HepG2 (cell line): ENCODE results near the gene SYNJ2. TPM values are rescaled to one million over a fixed set of nuclear protein-coding genes. Genes with fewer than 3 reads are reported as not detected.

Experiments used
- ATM ChIP-seq: fragments of 450-650 bp; IDR thresholded peaks from 2 replicates; pipeline ENCODE4 v1.7.1; 2017; ENCODE audit warnings: mild to moderate bottlenecking, borderline replicate concordance
- CAMTA2 ChIP-seq: sonication (generic); formaldehyde crosslinking; IDR thresholded peaks from 2 replicates; pipeline ENCODE4 v1.4.0; 2020; ENCODE audit warnings: mild to moderate bottlenecking, missing genetic modification reagents, borderline replicate concordance
- GZF1 ChIP-seq: sonication (generic); formaldehyde crosslinking; IDR thresholded peaks from 2 replicates; pipeline ENCODE4 v1.5.1; 2020; ENCODE audit warnings: mild to moderate bottlenecking, missing genetic modification reagents
- KLF9 ChIP-seq: IDR thresholded peaks from 2 replicates; pipeline ENCODE4 v1.6.1; 2016; ENCODE audit warnings: low read depth
- MAF1 ChIP-seq: sonication (generic); formaldehyde crosslinking; IDR thresholded peaks from 2 replicates; pipeline ENCODE4 v1.5.0; 2020; ENCODE audit warnings: missing genetic modification reagents, borderline replicate concordance
- NCOA5 ChIP-seq: sonication (generic); formaldehyde crosslinking; IDR thresholded peaks from 2 replicates; pipeline ENCODE4 v1.4.0; 2020; ENCODE audit warnings: missing genetic modification reagents
- NFRKB ChIP-seq: fragments of 450-650 bp; IDR thresholded peaks from 2 replicates; pipeline ENCODE4 v1.6.1; 2017
- NPAS2 ChIP-seq: sonication (generic); formaldehyde crosslinking; IDR thresholded peaks from 2 replicates; pipeline ENCODE4 v1.8.0; 2022; ENCODE audit warnings: mild to moderate bottlenecking, missing genetic modification reagents, borderline replicate concordance
- RBM22 ChIP-seq: fragments of 200-400 bp; formaldehyde crosslinking; optimal IDR thresholded peaks from 2 replicates; pipeline ENCODE3; 2017; ENCODE audit warnings: mild to moderate bottlenecking, low read length, moderate library complexity
- SOX13 ChIP-seq, 3 experiments: fragments of 450-650 bp in 1 of 3; sonication (generic) in 1 of 3; formaldehyde crosslinking in 1 of 3; IDR thresholded peaks in 2 of 3; conservative IDR thresholded peaks in 1 of 3; 2 replicates each; pipeline versions ENCODE4 v1.5.0 to v1.6.1; 2016 to 2020; ENCODE audit warnings: antibody characterized with exemption in 1 of 3, mild to moderate bottlenecking in 1 of 3, missing compliant biosample characterization in 1 of 3, missing genetic modification reagents in 1 of 3, moderate library complexity in 1 of 3
- ZNF10 ChIP-seq: sonication (generic); formaldehyde crosslinking; IDR thresholded peaks from 2 replicates; pipeline ENCODE4 v1.4.0; 2020; ENCODE audit warnings: mild to moderate bottlenecking, low read depth, missing genetic modification reagents, borderline replicate concordance
- ZNF205 ChIP-seq: IDR thresholded peaks from 2 replicates; pipeline ENCODE4 v1.6.1; 2018; ENCODE audit warnings: missing biosample characterization, missing genetic modification reagents
- ZNF263 ChIP-seq: sonication (generic); formaldehyde crosslinking; IDR thresholded peaks from 2 replicates; pipeline ENCODE4 v1.4.0; 2020; ENCODE audit warnings: missing genetic modification reagents
- ZNF367 ChIP-seq: sonication (generic); formaldehyde crosslinking; IDR thresholded peaks from 2 replicates; pipeline ENCODE4 v1.4.0; 2020; ENCODE audit warnings: missing genetic modification reagents, borderline replicate concordance
- ZNF557 ChIP-seq: sonication (generic); formaldehyde crosslinking; IDR thresholded peaks from 2 replicates; pipeline ENCODE4 v1.4.0; 2020; ENCODE audit warnings: missing genetic modification reagents
- ZNF607 ChIP-seq: sonication (generic); formaldehyde crosslinking; IDR thresholded peaks from 2 replicates; pipeline ENCODE4 v1.5.1; 2020; ENCODE audit warnings: missing genetic modification reagents, mild to moderate bottlenecking, borderline replicate concordance
- polyA plus RNA-seq, 8 experiments: library from polyadenylated mRNA; depleted of rRNA in 3 of 8; stranded (reverse) in 7 of 8; unstranded in 1 of 8; fragments of >200 nt; fragmentation: Illumina TruSeq in 4 of 8; extraction: Trizol in 4 of 8; gene quantifications; 2 replicates each; pipeline versions ENCODE4 v1.2.1 to v1.2.3, GENCODE V29; 2011 to 2016; ENCODE audit warnings: low read depth in 4 of 8, missing spikeins in 1 of 8, mixed read lengths in 1 of 8; ENCODE audit not compliant: insufficient read depth in 1 of 8
- total RNA-seq, 5 experiments: library from RNA; depleted of rRNA; stranded (reverse); fragments of >200 nt; fragmentation: Illumina TruSeq; extraction: Trizol; gene quantifications; 2 replicates each; pipeline ENCODE4 v1.2.3, GENCODE V29; 2016; ENCODE audit warnings: low read depth in 1 of 5
- TF ChIP-seq, protein P1 (sequence below): sonication (generic); formaldehyde crosslinking; IDR thresholded peaks from 2 replicates; pipeline ENCODE4 v1.4.0; 2020; ENCODE audit warnings: missing genetic modification reagents, borderline replicate concordance
- TF ChIP-seq, protein P2 (sequence below): sonication (generic); formaldehyde crosslinking; IDR thresholded peaks from 2 replicates; pipeline ENCODE4 v1.8.1; 2022; ENCODE audit warnings: mild to moderate bottlenecking, missing genetic modification reagents
- TF ChIP-seq, protein P3 (sequence below): sonication (generic); formaldehyde crosslinking; IDR thresholded peaks from 2 replicates; pipeline ENCODE4 v1.4.0; 2020; ENCODE audit warnings: low read depth, missing genetic modification reagents

The SYNJ2 gene
- total and polyA plus RNA-seq, 2 of the 13 experiments (the other 11 are each of a cell fraction or from before 2014, with no cell fraction given), result 39.1 to 57.6 TPM

DNA sequence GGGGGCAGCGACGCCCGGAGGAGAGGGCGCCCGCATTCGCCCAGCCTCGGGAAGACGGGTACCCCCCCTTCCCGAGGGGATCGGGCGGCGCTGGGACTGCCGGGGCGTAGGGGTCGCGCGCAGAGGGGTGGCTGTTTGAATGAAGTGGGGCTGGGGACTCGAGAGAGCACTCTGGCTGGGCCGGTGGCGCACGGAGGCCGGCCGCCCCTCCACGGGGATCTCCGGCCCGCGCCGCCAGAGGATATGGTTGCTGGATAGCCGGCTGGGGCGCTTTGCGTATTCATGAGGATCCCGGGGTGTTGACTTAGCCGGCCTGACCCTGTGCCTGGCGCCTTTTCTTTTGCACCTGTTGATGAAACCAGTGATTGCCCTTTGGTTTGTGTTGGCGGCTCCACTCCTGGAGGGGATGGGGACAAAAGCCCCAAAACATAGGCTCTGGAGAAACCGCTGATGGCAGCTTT lies 469 bp downstream of the SYNJ2 start (continued):
- TF ChIP-seq, protein P1, sequence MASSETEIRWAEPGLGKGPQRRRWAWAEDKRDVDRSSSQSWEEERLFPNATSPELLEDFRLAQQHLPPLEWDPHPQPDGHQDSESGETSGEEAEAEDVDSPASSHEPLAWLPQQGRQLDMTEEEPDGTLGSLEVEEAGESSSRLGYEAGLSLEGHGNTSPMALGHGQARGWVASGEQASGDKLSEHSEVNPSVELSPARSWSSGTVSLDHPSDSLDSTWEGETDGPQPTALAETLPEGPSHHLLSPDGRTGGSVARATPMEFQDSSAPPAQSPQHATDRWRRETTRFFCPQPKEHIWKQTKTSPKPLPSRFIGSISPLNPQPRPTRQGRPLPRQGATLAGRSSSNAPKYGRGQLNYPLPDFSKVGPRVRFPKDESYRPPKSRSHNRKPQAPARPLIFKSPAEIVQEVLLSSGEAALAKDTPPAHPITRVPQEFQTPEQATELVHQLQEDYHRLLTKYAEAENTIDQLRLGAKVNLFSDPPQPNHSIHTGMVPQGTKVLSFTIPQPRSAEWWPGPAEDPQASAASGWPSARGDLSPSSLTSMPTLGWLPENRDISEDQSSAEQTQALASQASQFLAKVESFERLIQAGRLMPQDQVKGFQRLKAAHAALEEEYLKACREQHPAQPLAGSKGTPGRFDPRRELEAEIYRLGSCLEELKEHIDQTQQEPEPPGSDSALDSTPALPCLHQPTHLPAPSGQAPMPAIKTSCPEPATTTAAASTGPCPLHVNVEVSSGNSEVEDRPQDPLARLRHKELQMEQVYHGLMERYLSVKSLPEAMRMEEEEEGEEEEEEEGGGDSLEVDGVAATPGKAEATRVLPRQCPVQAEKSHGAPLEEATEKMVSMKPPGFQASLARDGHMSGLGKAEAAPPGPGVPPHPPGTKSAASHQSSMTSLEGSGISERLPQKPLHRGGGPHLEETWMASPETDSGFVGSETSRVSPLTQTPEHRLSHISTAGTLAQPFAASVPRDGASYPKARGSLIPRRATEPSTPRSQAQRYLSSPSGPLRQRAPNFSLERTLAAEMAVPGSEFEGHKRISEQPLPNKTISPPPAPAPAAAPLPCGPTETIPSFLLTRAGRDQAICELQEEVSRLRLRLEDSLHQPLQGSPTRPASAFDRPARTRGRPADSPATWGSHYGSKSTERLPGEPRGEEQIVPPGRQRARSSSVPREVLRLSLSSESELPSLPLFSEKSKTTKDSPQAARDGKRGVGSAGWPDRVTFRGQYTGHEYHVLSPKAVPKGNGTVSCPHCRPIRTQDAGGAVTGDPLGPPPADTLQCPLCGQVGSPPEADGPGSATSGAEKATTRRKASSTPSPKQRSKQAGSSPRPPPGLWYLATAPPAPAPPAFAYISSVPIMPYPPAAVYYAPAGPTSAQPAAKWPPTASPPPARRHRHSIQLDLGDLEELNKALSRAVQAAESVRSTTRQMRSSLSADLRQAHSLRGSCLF (CRISPR knock-in tag), result no peak
- TF ChIP-seq NFRKB, result no peak
- no peak for TF ChIP-seq SOX13 (IDR thresholded peaks at IDR 0.05)
- no peak for TF ChIP-seq SOX13 (CRISPR knock-in tag; conservative IDR thresholded peaks at IDR 0.05 in 1 of 2, IDR thresholded peaks at IDR 0.05 in 1 of 2)
- TF ChIP-seq, protein P2, sequence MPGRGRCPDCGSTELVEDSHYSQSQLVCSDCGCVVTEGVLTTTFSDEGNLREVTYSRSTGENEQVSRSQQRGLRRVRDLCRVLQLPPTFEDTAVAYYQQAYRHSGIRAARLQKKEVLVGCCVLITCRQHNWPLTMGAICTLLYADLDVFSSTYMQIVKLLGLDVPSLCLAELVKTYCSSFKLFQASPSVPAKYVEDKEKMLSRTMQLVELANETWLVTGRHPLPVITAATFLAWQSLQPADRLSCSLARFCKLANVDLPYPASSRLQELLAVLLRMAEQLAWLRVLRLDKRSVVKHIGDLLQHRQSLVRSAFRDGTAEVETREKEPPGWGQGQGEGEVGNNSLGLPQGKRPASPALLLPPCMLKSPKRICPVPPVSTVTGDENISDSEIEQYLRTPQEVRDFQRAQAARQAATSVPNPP, result no peak
- no peak for TF ChIP-seq NPAS2 (CRISPR knock-in tag)
- TF ChIP-seq ZNF557 (CRISPR knock-in tag), result no peak
- no peak for TF ChIP-seq ATM
- TF ChIP-seq GZF1, result no peak; the same call in 1 of the 2 replicates
- TF ChIP-seq ZNF263 (CRISPR knock-in tag), result no peak
- TF ChIP-seq ZNF205 (CRISPR knock-in tag), result no peak
- TF ChIP-seq RBM22, result no peak
- TF ChIP-seq CAMTA2 (CRISPR knock-in tag), result no peak
- TF ChIP-seq, protein P3, sequence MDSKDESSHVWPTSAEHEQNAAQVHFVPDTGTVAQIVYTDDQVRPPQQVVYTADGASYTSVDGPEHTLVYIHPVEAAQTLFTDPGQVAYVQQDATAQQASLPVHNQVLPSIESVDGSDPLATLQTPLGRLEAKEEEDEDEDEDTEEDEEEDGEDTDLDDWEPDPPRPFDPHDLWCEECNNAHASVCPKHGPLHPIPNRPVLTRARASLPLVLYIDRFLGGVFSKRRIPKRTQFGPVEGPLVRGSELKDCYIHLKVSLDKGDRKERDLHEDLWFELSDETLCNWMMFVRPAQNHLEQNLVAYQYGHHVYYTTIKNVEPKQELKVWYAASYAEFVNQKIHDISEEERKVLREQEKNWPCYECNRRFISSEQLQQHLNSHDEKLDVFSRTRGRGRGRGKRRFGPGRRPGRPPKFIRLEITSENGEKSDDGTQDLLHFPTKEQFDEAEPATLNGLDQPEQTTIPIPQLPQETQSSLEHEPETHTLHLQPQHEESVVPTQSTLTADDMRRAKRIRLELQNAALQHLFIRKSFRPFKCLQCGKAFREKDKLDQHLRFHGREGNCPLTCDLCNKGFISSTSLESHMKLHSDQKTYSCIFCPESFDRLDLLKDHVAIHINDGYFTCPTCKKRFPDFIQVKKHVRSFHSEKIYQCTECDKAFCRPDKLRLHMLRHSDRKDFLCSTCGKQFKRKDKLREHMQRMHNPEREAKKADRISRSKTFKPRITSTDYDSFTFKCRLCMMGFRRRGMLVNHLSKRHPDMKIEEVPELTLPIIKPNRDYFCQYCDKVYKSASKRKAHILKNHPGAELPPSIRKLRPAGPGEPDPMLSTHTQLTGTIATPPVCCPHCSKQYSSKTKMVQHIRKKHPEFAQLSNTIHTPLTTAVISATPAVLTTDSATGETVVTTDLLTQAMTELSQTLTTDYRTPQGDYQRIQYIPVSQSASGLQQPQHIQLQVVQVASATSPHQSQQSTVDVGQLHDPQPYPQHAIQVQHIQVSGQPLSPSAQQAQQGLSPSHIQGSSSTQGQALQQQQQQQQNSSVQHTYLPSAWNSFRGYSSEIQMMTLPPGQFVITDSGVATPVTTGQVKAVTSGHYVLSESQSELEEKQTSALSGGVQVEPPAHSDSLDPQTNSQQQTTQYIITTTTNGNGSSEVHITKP, result no peak
- no peak for TF ChIP-seq KLF9 (CRISPR knock-in tag)
- TF ChIP-seq MAF1 (CRISPR knock-in tag), result peak; percentile 24; the same call in 1 of the 2 replicates
- no peak for TF ChIP-seq NCOA5 (CRISPR knock-in tag)
- TF ChIP-seq ZNF367 (CRISPR knock-in tag), result no peak
- TF ChIP-seq ZNF607 (CRISPR knock-in tag), result no peak
- no peak for TF ChIP-seq ZNF10
